Activated CD4-positive, alpha-beta memory T cell treated with anti-CD3 and anti-CD28 coated beads for 36 hours (primary cell): ENCODE data around the gene OR56A3. TPM values are rescaled to one million over a fixed set of nuclear protein-coding genes. Genes with fewer than 3 reads are reported as not detected.
"Not testable (repeated sequence)": the region's sequence is repeated elsewhere in the genome, so short reads cannot be mapped to it uniquely, and the experiment has no call there.

Experiments
- CTCF ChIA-PET: fragments of 350-600 bp; sonication (Branson Sonifier 250); formaldehyde crosslinking; loops from one replicate; lab custom pipeline; 2021; ENCODE audit warnings: antibody characterized with exemption, inconsistent platforms; lab: Charles Lee
- POLR2A ChIA-PET: fragments of 350-600 bp; sonication (Branson Sonifier 250); formaldehyde crosslinking; loops from one replicate; lab custom pipeline; 2021; ENCODE audit warnings: antibody characterized with exemption; lab: Charles Lee
- DNase-seq: peaks from one replicate; pipeline ENCODE4 v3.0.0-alpha.2; 2020
- H3K27ac Mint-ChIP-seq: one replicate; pipeline ENCODE4 v1.8.0; 2021; ENCODE audit warnings: mixed read lengths
- H3K27me3 Mint-ChIP-seq: one replicate; pipeline ENCODE4 v1.8.0; 2021; ENCODE audit warnings: mixed read lengths
- H3K36me3 Mint-ChIP-seq: one replicate; pipeline ENCODE4 v1.8.0; 2021; ENCODE audit warnings: mixed read lengths
- H3K4me1 Mint-ChIP-seq: one replicate; pipeline ENCODE4 v1.8.0; 2021; ENCODE audit warnings: low read depth, mixed read lengths
- H3K4me3 Mint-ChIP-seq: one replicate; pipeline ENCODE4 v1.8.0; 2021; ENCODE audit warnings: mild to moderate bottlenecking, mixed read lengths
- H3K9me3 Mint-ChIP-seq: one replicate; pipeline ENCODE4 v1.8.0; 2021; ENCODE audit warnings: mixed read lengths
- intact Hi-C: fragments of 100-400 bp; cut with micrococcal nuclease; formaldehyde crosslinking; loops from one replicate; pipeline ENCODE4 v1.15.1; 2023
- total RNA-seq, 2 experiments: library from RNA; stranded (reverse); gene quantifications; one replicate each; pipeline ENCODE4 v1.2.3, GENCODE V29; 2021

Gene OR56A3
- total RNA-seq, 2 experiments from 2014 or later = not detected

DNA sequence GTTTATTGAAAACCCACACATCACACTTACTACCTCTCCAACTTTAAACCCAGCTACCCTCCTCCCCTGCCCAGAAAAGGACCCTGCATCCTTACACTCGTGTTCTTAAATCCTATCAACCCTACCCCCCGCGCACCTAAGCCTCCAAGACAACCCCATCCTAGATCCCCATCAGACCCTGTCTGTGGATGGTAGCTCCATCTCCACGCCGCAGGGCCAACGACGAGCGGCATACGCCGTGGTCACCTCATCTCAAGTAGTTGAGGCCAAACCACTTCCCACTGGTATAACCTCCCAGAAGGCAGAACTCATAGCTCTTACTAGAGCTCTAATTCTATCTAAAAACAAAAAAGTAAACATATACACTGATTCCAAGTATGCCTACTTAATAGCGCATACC, 9.4 kb upstream of the OR56A3 start:
- no peaks in the 10 kb centered on the region for H3K36me3 Mint-ChIP-seq
- CTCF ChIA-PET = no interaction called here
- intact Hi-C loops = no loop called here
- H3K4me1 Mint-ChIP-seq = no peaks in the 10 kb centered on the region
- H3K27me3 Mint-ChIP-seq = no peaks in the 10 kb centered on the region
- no peak for DNase-seq
- peaks cover 5% of the 10 kb centered on the region for H3K9me3 Mint-ChIP-seq
- POLR2A ChIA-PET = no interaction called here
- no peak overlapping the region for H3K4me3 Mint-ChIP-seq
- no peak overlapping the region for H3K27ac Mint-ChIP-seq

DNA sequence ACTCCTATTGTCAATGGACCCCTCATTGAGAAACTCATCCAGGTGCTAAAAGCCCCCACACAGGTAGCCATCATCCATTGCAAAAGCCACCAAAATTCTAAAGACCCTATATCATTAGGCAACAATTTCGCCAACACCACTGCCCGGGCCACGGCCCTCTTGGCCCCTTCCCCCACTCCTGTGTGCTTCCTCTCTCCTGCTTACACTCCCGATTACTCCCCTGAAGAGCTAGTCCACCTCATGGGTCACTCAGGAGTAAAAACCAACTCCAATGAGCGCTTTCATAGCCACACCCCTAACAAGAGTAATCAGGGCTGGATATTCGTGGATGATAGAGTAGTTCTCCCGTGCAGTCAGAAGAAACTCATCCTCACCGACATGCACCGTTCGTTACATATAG, 8.9 kb upstream of the OR56A3 start:
- ChIA-PET CTCF (no interaction called here), POLR2A (no interaction called here)
- H3K27me3 Mint-ChIP-seq = no peaks in the 10 kb centered on the region
- peaks cover 5% of the 10 kb centered on the region for H3K9me3 Mint-ChIP-seq
- no peak overlapping the region for H3K27ac Mint-ChIP-seq
- no peaks in the 10 kb centered on the region for H3K36me3 Mint-ChIP-seq
- DNase-seq = no peak
- no peak overlapping the region for H3K4me3 Mint-ChIP-seq
- no peaks in the 10 kb centered on the region for H3K4me1 Mint-ChIP-seq
- intact Hi-C loops = no loop called here

DNA sequence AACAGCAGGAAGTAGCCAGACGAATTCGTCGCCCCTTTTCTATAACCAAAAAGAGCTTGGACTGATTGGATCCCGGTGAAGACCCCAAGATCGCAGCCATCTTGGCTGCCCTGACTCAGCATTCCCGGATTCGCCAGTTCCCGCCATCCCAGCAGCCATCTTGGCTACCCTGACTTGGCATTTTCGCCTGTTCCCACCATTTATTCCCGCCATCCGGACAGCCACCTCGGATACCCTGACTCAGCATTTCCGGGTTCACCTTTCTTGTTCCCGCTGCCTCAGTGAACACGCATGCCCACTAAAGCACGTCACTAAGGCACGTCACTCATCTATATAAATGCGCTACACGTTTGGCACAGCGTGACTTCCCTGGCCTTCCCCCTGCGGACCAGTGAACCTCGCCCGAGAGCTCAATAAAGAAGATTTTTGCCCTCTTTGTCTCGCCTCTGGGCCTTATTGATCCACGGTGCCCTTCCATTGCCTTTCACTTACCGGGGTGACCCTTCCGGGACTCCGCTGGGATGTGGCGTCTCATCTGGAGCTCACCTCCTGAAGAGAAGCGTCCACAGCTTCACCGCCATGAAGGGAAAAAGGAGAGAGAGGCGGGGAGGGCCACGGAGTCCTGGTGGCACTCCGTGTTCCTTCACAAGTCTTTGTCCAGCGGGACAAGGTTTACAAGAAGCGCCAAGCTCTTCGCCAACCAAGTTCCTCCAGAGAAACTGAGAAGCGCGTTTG, 4.0 kb upstream of the OR56A3 start:
- DNase-seq = no peak
- Mint-ChIP-seq H3K4me1 (no peaks in the 10 kb centered on the region), H3K9me3 (no peaks in the 10 kb centered on the region), H3K4me3 (no peak overlapping the region), H3K27me3 (no peaks in the 10 kb centered on the region), H3K27ac (no peak overlapping the region), H3K36me3 (no peaks in the 10 kb centered on the region)
- intact Hi-C loops = no loop called here
- POLR2A ChIA-PET = no interaction called here
- CTCF ChIA-PET = no interaction called here

DNA sequence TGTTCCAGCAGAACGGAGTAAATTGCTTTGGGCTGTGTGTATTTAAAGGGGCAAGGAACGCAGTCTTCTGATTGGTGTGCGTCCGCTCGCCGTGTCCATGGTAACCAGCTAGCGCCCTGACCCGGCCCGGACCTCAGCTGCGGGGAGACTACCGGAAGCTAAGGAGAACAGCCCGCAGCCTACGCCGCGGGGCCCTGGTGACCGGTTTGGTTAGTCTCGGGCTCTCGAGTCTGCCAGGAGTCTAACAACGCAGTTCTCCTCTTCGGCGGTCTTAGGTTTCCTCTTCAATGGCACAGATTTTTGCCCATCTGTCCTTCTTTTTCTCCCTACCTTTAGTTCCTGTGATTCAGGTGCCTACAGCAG, 3.5 kb upstream of the OR56A3 start:
- Mint-ChIP-seq H3K9me3 (no peaks in the 10 kb centered on the region), H3K36me3 (no peaks in the 10 kb centered on the region), H3K27ac (no peak overlapping the region), H3K27me3 (no peaks in the 10 kb centered on the region), H3K4me3 (no peak overlapping the region), H3K4me1 (no peaks in the 10 kb centered on the region)
- intact Hi-C loops = no loop called here
- no peak for DNase-seq
- ChIA-PET CTCF (no interaction called here), POLR2A (no interaction called here)

DNA sequence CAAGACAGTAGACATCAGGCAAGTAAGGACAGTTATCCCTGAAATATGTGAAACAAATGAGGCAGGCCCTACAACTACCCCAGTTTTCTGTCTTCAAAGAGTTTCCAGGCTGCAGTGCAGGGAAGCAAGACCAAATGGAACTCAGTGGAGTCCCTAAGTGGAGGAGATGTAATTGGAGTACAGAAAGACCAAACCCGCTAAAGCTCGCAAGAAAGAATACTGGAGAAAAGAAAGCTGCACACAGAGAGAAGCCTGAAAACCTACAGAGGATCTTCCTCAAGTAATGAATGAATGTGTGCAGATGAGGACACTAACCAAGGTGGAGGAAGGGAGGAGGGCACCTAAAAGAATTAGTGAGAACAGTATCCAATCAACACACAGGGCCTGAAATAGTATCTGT, 1.3 kb upstream of the OR56A3 start:
- H3K36me3 Mint-ChIP-seq = no peaks in the 10 kb centered on the region
- CTCF ChIA-PET = no interaction called here
- intact Hi-C loops = no loop called here
- POLR2A ChIA-PET = no interaction called here
- no peak for DNase-seq
- no peak overlapping the region for H3K27ac Mint-ChIP-seq
- no peaks in the 10 kb centered on the region for H3K9me3 Mint-ChIP-seq
- no peak overlapping the region for H3K4me3 Mint-ChIP-seq
- H3K27me3 Mint-ChIP-seq = no peaks in the 10 kb centered on the region
- no peaks in the 10 kb centered on the region for H3K4me1 Mint-ChIP-seq

DNA sequence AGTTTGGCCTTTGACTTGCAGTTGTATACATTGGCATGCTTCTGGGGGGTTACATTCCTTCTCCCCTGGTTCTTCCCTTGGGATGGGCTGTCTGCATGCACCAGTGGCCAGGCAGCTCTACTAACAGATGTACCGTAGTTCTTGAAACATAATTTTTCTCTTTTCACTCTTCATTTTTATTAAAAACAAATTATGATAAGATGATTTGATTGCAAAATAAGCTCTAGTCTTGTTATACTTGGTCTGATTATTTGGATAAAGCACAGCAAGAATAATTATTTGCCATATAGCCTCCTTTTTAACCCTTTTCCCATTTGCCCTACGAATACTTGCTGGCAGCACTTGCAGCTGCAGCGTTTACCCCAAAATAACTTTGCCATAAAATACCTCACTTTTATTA, 13.5 kb downstream of the OR56A3 start:
- H3K36me3 Mint-ChIP-seq = no peaks in the 10 kb centered on the region
- H3K4me3 Mint-ChIP-seq = no peak overlapping the region
- peaks cover 1% of the 10 kb centered on the region for H3K27me3 Mint-ChIP-seq
- peaks cover 8% of the 10 kb centered on the region for H3K9me3 Mint-ChIP-seq
- H3K4me1 Mint-ChIP-seq = no peaks in the 10 kb centered on the region
- H3K27ac Mint-ChIP-seq = no peak overlapping the region
- CTCF ChIA-PET = no interaction called here
- DNase-seq = no peak
- POLR2A ChIA-PET = no interaction called here
- intact Hi-C loops = no loop called here

DNA sequence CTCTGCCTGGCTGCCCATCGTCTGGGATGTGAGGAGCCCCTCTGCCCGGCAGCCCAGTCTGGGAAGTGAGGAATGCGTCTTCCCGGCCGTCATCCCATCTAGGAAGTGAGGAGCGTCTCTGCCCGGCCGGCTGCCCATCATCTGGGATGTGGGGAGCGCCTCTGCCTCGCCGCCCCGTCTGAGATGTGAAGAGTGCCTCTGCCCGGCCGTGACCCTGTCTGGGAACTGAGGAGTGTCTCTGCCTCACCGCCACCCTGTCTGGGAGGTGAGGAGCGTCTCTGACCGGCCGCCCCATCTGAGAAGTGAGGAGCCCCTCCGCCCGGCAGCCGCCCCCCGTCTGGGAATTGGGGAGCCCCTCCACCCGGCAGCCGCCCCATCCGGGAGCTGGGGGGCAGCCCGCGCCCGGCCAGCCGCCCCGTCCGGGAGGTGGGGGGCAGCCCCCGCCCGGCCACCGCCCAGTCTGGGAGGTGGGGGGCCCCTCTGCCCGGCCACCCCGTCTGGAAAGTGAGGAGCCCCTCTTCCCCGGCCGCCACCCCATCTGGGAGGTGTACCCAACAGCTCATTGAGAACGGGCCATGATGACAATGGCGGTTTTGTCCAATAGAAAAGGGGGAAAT, 18.8 kb downstream of the OR56A3 start:
- DNase-seq, POLR2A ChIA-PET, H3K27ac Mint-ChIP-seq, intact Hi-C loops, H3K4me3 Mint-ChIP-seq, H3K4me1 Mint-ChIP-seq, H3K27me3 Mint-ChIP-seq, CTCF ChIA-PET, H3K36me3 Mint-ChIP-seq: not testable (repeated sequence)
- peaks cover 33% of the 10 kb centered on the region for H3K9me3 Mint-ChIP-seq

DNA sequence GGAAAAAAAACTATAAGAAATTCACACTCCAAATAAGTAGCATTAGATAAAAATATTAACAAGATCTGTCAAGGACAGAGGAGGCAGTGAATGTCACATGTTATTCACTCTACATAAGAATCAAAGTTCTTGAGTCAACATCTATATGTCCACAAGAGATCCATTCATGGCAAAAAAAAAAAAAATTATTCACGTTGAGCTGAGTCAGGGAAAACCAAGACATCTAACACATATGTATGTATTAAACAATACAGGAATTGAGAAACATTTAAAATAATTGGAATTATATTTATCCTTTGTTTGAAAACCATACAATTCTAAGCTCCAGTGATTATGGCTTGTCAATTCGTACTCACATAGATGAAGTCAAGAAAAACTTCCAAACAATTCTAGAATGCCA, 24.9 kb downstream of the OR56A3 start:
- Mint-ChIP-seq H3K36me3 (no peaks in the 10 kb centered on the region), H3K9me3 (peaks cover 17% of the 10 kb centered on the region), H3K27me3 (peaks cover 2% of the 10 kb centered on the region), H3K4me3 (no peak overlapping the region), H3K27ac (no peak overlapping the region), H3K4me1 (no peaks in the 10 kb centered on the region)
- DNase-seq = no peak
- intact Hi-C loops = no loop called here
- ChIA-PET POLR2A (interaction anchor here (0.7 kb wide), 1 partner anchor 580 kb away, joined by 3 read pairs; no protein-coding TSS in a partner anchor), CTCF (no interaction called here)

DNA sequence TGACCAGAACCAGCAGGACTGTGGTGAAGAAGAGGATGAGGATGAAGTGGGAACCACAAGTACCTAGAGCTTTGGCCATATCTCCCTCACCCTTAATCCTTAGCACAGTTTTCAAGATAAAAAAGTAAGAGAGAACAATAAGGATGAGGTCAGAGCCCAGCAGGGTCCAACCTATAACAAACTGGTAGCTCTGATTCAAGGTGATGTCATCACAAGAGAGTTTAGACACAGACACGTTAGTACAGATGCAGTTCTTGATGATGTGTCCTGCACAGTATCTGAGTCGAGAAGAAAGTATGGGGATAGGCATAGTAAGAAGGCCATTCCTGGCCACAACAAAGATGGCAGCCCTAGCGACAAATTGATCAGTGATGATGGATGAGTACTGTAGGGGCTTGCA, 25.7 kb downstream of the OR56A3 start:
- POLR2A ChIA-PET = interaction anchor here (0.7 kb wide), 1 partner anchor 579 kb away, joined by 3 read pairs; no protein-coding TSS in a partner anchor
- Mint-ChIP-seq H3K36me3 (no peaks in the 10 kb centered on the region), H3K4me3 (no peak overlapping the region)

DNA sequence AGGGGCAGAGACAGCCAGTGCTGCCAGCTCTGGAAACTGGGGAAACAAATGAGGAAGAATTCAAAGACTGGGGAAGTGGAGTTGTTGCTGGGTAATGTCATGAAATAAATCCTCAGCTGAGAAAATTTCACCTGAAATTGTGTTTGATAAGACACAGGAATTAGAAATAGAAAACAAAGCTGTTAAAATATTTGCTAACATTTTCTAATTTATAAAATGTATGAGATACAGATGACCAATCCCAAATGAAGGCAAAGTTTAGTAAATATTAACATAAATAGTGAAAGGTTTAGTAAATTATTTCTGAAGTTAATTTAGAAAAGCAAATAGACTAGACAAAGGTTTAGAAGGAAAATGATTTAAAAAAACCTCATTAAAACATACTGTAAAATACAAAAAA, 26.3 kb downstream of the OR56A3 start, which contains the start of gene OR56A5:
Gene OR56A5, minus strand, starts transcription at position 101 of the 400 bp plus-strand sequence. Its CDS starts 0 bp downstream, at position 101.
- no peak for DNase-seq
- peaks cover under 1% of the 10 kb centered on the region for H3K4me1 Mint-ChIP-seq
- peaks cover 2% of the 10 kb centered on the region for H3K27me3 Mint-ChIP-seq
- H3K36me3 Mint-ChIP-seq = no peaks in the 10 kb centered on the region
- CTCF ChIA-PET = no interaction called here
- POLR2A ChIA-PET = no interaction called here
- no peak within 1 kb of the TSS for H3K27ac Mint-ChIP-seq
- peaks cover 8% of the 10 kb centered on the region for H3K9me3 Mint-ChIP-seq
- intact Hi-C loops = no loop called here
- H3K4me3 Mint-ChIP-seq = no peak within 1 kb of the TSS

More for the DNA sequence above, 25.7 kb downstream of the OR56A3 start:
- H3K4me1 Mint-ChIP-seq = no peaks in the 10 kb centered on the region
- peaks cover 14% of the 10 kb centered on the region for H3K9me3 Mint-ChIP-seq
- no peak overlapping the region for H3K27ac Mint-ChIP-seq
- H3K27me3 Mint-ChIP-seq = peaks cover 2% of the 10 kb centered on the region
- intact Hi-C loops = no loop called here
- CTCF ChIA-PET = no interaction called here
- no peak for DNase-seq

DNA sequence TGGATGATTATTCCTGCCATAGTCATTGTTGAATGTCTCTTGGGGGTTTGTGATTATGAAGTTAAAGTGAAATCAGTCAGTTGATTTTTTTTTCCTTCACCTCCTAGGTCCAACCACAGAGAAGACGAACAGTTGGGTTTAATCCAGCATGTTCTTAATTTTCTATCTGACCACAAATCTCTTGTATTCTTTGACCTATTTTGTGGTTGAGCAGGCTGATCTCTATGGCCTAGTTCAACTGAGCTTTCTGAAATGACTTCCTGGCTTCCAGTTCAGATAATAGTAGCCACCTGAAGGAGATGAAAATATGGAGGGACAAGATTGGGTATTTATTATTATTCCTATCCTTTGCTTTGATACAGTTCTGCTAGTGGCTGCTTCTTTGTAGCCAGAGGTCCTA, 31.5 kb downstream of the OR56A3 start:
- DNase-seq = no peak
- Mint-ChIP-seq H3K9me3 (peaks cover 5% of the 10 kb centered on the region), H3K4me1 (peaks cover 3% of the 10 kb centered on the region), H3K27ac (no peak overlapping the region), H3K4me3 (no peak overlapping the region), H3K27me3 (no peaks in the 10 kb centered on the region), H3K36me3 (no peaks in the 10 kb centered on the region)
- intact Hi-C loops = no loop called here
- POLR2A ChIA-PET = no interaction called here
- CTCF ChIA-PET = no interaction called here

DNA sequence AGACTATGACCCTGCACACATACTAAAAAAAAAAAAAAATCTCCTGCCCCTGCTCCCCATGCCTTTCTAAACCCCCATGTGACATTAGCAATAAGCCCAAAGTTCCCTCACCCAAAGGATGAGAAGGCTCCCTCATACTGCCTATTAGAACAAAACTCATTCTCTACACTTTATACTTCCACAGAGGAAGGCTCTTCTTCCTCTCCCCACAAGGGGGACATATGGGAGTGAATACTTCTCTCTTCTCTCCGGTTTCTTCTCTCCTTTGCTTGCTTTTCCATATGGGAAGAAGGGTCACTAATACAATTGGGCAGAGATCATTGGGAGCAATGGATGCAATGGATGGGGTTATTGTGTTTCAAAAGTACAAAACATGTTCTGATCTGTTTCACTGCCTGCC, 41.4 kb downstream of the OR56A3 start:
- H3K4me3 Mint-ChIP-seq = no peak overlapping the region
- peaks cover 14% of the 10 kb centered on the region for H3K9me3 Mint-ChIP-seq
- H3K27ac Mint-ChIP-seq = no peak overlapping the region
- ChIA-PET CTCF (no interaction called here), POLR2A (no interaction called here)
- intact Hi-C loops = no loop called here
- H3K27me3 Mint-ChIP-seq = peaks cover 13% of the 10 kb centered on the region
- no peaks in the 10 kb centered on the region for H3K4me1 Mint-ChIP-seq
- DNase-seq = no peak
- H3K36me3 Mint-ChIP-seq = no peaks in the 10 kb centered on the region

DNA sequence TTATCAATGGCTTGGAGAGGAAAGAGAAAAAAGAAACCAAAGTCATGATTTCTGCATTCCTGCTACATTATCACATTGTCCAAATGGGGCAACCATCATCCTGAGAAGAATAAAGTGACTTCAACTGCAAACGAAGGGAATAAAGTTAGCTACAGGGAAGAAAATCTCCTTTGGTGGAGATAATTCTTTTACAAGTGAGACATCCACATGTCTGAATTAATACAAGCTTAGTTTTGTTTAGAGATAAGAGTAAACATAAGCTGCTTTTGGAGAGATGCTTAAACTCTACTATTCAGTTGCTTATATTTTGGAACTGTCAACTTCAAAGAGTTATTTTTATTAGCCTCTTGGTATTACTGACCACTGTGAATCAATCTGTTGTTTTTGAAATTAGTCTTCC, 44.8 kb downstream of the OR56A3 start, which contains the start of gene OR52L1:
Gene OR52L1, minus strand, starts transcription at position 101 of the 400 bp plus-strand sequence. Its CDS starts 55 bp downstream, at position 46.
- POLR2A ChIA-PET = no interaction called here
- no peak for DNase-seq
- CTCF ChIA-PET = no interaction called here
- Mint-ChIP-seq H3K27ac (no peak within 1 kb of the TSS), H3K36me3 (no peaks in the 10 kb centered on the region), H3K27me3 (peaks cover 12% of the 10 kb centered on the region), H3K9me3 (no peaks in the 10 kb centered on the region), H3K4me3 (no peak within 1 kb of the TSS), H3K4me1 (no peaks in the 10 kb centered on the region)
- intact Hi-C loops = no loop called here
